ENCODE results near the gene FAM184B.

FAM184B gene

DNA sequence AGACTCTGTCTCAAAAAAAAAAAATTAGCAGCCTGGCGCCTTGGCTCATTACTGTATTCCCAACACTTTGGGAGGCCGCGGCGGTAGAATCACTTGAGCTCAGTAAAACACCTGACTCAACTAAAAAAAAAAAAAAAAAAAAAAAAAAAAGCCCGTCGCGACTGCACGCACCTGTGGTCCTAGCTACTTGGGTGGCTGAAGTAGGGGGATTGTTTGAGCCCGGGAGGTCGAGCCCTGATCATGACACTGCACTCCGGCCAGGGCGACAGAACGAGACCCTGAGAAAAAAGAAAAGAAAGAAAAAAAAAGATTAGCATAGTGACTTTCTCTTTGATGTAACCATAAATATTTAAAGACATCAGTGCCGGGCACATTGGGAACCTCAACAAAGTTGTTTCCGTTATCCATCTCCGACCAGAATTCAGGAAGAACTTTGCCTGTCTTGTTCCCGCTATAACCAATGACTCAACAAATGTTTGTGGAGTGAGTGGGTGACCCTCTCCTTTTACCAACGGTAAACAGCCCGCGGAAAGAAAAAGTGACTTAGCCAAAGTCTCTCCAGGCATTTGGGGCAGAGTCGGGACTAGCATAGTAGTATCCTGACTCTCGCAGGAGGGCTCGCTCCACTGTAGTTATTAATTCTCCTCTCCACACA is 167.5 kb downstream of the FAM184B start:
- TF ChIP-seq, protein P1, sequence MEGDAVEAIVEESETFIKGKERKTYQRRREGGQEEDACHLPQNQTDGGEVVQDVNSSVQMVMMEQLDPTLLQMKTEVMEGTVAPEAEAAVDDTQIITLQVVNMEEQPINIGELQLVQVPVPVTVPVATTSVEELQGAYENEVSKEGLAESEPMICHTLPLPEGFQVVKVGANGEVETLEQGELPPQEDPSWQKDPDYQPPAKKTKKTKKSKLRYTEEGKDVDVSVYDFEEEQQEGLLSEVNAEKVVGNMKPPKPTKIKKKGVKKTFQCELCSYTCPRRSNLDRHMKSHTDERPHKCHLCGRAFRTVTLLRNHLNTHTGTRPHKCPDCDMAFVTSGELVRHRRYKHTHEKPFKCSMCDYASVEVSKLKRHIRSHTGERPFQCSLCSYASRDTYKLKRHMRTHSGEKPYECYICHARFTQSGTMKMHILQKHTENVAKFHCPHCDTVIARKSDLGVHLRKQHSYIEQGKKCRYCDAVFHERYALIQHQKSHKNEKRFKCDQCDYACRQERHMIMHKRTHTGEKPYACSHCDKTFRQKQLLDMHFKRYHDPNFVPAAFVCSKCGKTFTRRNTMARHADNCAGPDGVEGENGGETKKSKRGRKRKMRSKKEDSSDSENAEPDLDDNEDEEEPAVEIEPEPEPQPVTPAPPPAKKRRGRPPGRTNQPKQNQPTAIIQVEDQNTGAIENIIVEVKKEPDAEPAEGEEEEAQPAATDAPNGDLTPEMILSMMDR (conservative IDR thresholded peaks at IDR 0.05; ENCODE audit: low read depth, low read length): no peak
- peak overlapping the region; percentile 88 for H3K4me3 ChIP-seq (ENCODE audit: low read depth, low read length)
- peak; percentile 73 for DNase-seq (ENCODE audit: low read depth)

GRCh38 chr4:17605236-17605635 is 176.2 kb downstream of the FAM184B start:
- no peak overlapping the region for H3K4me3 ChIP-seq (ENCODE audit: low read depth, low read length)
- DNase-seq (ENCODE audit: low read depth): no peak
- TF ChIP-seq, protein P1 (conservative IDR thresholded peaks at IDR 0.05; ENCODE audit: low read depth, low read length): no peak

GRCh38 chr4:17599826-17600225 is 181.6 kb downstream of the FAM184B start:
- TF ChIP-seq, protein P1 (conservative IDR thresholded peaks at IDR 0.05; ENCODE audit: low read depth, low read length): no peak
- no peak overlapping the region for H3K4me3 ChIP-seq (ENCODE audit: low read depth, low read length)
- no peak for DNase-seq (ENCODE audit: low read depth)

DNA sequence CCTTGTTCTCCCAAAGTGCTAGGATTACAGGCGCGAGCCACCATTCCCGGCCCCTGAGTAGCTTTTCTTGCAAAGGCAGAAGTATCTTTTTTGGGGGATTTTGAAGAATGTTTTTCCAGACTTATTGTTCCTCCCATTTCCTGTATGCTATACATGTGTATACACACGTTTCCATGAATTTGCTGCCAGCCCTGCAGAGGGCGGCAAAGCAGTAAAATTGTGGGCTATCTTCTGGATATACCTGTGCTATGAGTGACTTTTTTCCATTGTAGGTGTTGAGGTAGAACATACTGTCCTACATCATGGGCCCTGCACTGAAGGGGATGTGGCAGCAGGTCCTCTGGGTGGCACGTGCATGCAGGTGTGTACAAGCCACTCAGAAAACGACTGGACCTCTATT is 183.9 kb downstream of the FAM184B start:
- peak; percentile 35 for DNase-seq (ENCODE audit: low read depth)
- no peak overlapping the region for H3K4me3 ChIP-seq (ENCODE audit: low read depth, low read length)
- TF ChIP-seq, protein P1 (conservative IDR thresholded peaks at IDR 0.05; ENCODE audit: low read depth, low read length): peak; percentile 60

GRCh38 chr4:17595471-17596005 is 185.9 kb downstream of the FAM184B start:
- DNase-seq (ENCODE audit: low read depth): no peak
- TF ChIP-seq, protein P1 (conservative IDR thresholded peaks at IDR 0.05; ENCODE audit: low read depth, low read length): no peak
- H3K4me3 ChIP-seq (ENCODE audit: low read depth, low read length): no peak overlapping the region

DNA sequence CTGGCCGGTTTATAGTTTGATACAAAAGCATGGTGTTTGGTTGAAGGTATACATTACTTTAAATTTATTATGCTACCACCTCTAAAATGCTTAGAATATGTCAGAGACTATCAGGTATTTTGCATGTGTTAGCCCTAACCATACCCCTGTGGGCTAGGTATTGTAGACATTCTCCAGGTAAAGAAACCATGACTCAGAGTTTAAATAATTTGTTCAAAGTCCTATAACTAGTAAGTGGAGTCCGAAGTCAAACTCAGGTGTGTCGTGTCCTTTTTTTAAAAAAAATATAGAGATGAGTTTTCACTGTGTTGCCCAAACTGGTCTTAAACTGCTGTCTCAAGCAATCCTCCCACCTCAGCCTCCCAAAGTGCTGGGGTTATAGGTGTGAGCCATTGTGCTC is 192.1 kb downstream of the FAM184B start:
- no peak overlapping the region for H3K4me3 ChIP-seq (ENCODE audit: low read depth, low read length)
- TF ChIP-seq, protein P1 (conservative IDR thresholded peaks at IDR 0.05; ENCODE audit: low read depth, low read length): no peak
- DNase-seq (ENCODE audit: low read depth): no peak
